Muscle of leg (tissue), 11 donors: ENCODE results near the gene TERT. TPM values are rescaled to one million over a fixed set of nuclear protein-coding genes. Genes with fewer than 3 reads are reported as not detected.

ENCODE experiments used
- DNase-seq: peaks from one replicate; pipeline ENCODE4 v3.0.0; 2013
- H3K27ac ChIP-seq: one replicate; pipeline ENCODE4 v1.5.1; 2013; ENCODE audit warnings: mild to moderate bottlenecking, low read length, control low read depth
- H3K27me3 ChIP-seq: one replicate; pipeline ENCODE4 v1.6.1; 2013; ENCODE audit warnings: low read length; ENCODE audit not compliant: control insufficient read depth, insufficient read depth
- H3K36me3 ChIP-seq: one replicate; pipeline ENCODE4 v1.6.1; 2013; ENCODE audit warnings: low read length; ENCODE audit not compliant: control insufficient read depth, insufficient read depth
- H3K4me1 ChIP-seq: one replicate; pipeline ENCODE4 v1.6.1; 2013; ENCODE audit warnings: low read length; ENCODE audit not compliant: control insufficient read depth, insufficient read depth
- H3K4me3 ChIP-seq: one replicate; pipeline ENCODE4 v1.5.1; 2013; ENCODE audit warnings: low read length, control low read depth
- H3K9me3 ChIP-seq: replicated peaks from 2 replicates; pipeline ENCODE4 v1.6.1; 2013; ENCODE audit warnings: low read depth, low read length; ENCODE audit not compliant: control insufficient read depth
- WGBS: methylation state at CpG from one replicate; pipeline ENCODE4 v1.1.5; 2013; ENCODE audit warnings: missing lambda C conversion rate; ENCODE audit not compliant: insufficient coverage; 5-methylcytosine and 5-hydroxymethylcytosine counted together
- polyA plus RNA-seq, 8 donors: library from polyadenylated mRNA; unstranded; fragments of 120-200 nt; gene quantifications; one replicate each; pipeline versions ENCODE4 v1.2.1 to v1.2.3, GENCODE V29; 2013; ENCODE audit warnings: inconsistent platforms in 1 of 8, low replicate concordance in 1 of 8; ENCODE audit not compliant: insufficient read length in 8 of 8, insufficient read depth in 1 of 8
- total RNA-seq: library from RNA; stranded (reverse); fragments of 120-200 nt; gene quantifications from one replicate; pipeline ENCODE4 v1.2.4, GENCODE V29; 2013

Gene TERT
- total and polyA plus RNA-seq, 9 donors, result 0.05 to 0.23 (median 0.15) TPM; not detected in 5

DNA sequence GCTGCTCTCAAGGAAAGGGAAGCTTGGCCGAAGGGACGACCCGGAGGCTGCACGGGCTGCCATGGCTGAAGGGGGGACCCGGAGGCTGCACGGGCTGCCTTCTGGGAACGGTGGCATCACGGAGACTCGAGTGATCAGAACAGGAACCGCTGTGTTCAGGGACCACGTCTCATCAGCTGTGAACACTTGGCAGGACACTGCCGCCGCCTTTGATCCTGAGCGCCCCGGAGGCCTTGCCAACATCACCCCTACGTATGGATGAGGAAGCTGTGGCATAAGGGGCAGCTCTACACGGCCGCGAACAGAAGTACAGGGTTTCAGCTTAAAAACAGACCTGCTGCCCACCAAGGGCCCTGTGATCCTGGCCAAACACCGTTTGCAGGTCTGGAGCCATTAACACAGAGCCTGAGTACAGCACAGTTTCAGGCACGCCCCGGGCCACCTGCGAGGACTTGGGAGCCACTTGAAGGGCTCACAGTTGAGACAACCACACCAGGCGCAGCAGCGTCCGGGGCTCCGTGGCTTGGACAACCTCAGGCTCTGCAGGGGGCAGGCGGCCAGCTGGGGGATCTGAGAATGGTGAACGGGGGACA is 23.9 kb upstream of the TERT start:
- Histone ChIP-seq H3K27ac (no peak overlapping the region), H3K27me3 (peaks cover 3% of the 10 kb centered on the region), H3K36me3 (peaks cover 56% of the 10 kb centered on the region), H3K9me3 (no peaks in the 10 kb centered on the region), H3K4me1 (peaks cover 9% of the 10 kb centered on the region), H3K4me3 (no peak overlapping the region)
- DNase-seq, result no peak
- 87% methylated on average over 27 of the region's 29 CpGs for WGBS

DNA sequence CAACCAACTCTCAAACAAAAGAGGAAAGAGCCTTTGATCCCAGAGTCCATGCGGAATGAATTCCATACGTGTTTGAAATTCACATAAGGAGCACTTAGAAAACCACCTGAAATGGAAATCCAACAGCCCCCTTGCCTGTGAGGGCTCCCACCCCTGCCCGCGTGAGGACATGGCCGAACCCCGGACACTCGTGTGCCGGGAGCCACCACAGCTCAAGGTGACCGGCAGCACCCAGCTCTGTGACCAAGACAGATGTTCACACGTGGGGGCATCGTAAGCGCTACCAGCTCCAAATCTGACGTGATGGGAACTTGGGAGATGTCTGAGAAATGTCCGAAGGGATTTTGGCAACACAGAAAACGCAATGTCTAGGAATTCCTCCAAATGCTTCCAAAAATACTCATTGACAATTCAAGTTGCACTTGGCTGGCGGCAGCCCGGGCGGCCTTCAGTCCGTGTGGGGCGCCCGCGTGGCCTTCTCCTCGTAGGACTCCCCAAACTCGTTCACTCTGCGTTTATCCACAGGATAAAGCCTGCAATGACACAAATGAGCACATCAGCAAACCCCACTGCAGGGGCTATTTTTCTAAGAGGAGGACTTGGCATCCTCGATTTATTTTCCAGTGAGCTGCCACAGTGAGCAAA is 23.2 kb upstream of the TERT start:
- Histone ChIP-seq H3K9me3 (no peaks in the 10 kb centered on the region), H3K4me3 (no peak overlapping the region), H3K27me3 (peaks cover 3% of the 10 kb centered on the region), H3K36me3 (peaks cover 50% of the 10 kb centered on the region), H3K4me1 (peaks cover 9% of the 10 kb centered on the region), H3K27ac (no peak overlapping the region)
- 81% methylated on average over 24 of the region's 26 CpGs for WGBS
- no peak for DNase-seq

DNA sequence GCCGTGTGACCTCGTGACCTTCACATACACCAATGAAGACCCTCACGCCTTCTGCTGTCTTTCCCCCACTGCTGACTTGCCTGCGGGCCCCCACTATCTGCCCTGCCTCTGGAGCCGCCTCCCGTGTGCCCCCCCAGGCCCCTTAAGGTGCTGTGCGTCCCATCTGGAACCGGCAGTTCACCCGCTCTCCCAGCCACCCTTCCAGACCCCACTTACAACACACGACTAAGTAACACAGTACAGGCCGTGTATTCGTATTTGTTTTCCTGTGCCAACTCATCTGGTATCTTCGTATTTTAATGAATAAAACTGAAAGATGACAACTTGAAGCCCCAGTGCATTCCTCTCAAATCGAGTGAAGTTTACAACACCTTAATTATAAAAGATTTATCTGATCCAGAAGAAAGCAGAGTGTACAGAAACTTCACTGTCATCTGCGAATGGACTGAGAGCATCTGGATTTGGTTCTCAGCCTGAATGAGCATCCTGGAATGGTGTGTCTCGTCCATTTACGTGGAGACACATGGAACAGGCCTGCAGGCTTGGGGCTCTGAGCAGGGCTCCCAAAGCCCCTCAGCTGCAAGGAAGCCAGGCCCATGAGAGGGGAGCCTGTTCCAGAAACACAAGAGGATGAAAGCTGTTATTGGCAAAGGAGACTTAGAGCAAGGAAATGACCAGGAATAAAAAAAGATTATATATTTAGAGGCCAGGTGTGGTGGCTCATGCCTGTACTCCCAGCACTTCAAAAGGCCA is 21.9 kb upstream of the TERT start:
- Histone ChIP-seq H3K9me3 (no peaks in the 10 kb centered on the region), H3K27me3 (peaks cover 3% of the 10 kb centered on the region), H3K36me3 (peaks cover 39% of the 10 kb centered on the region), H3K4me1 (peaks cover 9% of the 10 kb centered on the region), H3K4me3 (no peak overlapping the region), H3K27ac (no peak overlapping the region)
- DNase-seq, result peak; percentile 75
- 31% methylated on average over 11 of the region's 17 CpGs for WGBS

DNA sequence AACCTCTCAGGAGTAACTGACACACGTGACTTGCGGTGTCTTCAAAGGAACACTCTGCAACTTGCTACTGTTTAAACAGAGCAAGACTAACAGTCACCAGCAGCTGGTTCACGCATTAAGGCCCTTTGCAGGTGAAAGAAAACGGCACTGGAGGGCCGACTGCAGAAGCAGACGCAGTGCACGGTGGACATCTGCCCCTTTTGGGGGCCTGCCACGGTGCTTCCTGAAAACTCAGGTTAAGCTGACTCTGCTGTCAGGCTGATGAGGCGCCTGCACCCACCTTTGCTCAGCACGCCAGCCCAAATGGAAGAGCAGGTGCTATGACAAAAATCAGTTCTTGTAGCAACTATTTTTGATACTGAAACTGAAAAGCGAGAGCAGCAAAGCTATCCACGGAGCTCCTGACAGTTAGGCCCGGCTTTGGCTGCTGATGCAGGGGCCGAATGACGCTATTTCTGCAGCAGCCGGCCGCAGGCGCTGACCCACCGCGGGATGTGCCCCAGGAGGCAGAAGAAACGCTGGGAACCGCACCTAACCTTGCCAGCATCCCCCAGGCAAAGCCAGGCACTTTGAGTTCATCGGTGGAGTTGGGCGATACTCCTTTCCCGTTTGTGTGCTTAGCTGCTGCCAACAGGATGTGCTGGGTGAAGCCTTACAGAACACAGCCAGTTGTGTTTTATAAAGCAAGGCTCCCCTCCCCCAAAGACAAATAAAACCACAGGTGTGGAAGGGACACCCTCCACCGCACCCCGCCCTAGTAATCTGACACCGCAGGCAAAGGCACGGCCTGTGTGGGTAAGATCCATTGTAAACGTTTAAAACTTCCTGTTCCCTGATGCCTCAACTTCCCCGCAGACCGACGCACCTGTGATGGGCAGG is 21.1 kb upstream of the TERT start:
- no peak overlapping the region for H3K27ac ChIP-seq
- DNase-seq, result peak; percentile 27

DNA sequence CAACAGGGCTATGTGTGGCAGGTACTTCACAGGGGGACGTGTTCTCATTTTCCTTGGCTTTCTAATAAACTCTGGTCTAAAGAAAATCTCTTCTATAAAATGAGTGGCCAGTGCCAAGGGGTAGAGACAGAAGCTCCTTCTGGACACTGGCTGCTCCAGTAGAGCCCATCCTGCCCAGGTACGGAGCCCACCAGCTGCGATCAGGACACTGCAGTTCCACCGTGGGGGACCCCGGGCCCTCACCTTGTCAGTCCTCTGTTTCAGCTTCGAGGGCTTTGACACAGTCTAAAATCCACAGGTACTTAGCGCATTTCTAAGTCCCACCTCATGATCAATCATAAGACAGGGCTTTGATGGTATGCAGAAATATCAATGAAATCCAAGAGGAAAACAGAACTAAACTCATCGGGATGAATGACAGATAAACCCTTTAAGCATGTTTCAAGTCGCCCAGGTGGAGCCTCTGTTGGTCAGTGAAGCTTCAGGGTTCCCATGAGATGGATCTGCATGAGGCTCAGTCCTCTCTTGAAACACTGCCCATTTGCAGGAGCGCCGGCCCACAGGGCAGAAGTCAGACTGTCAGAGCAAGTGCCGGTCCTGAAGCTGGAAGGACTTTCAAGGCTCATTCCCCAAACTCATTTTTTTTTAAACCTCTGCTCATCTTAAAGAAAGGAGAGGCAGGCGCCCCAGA is 20.3 kb upstream of the TERT start:
- Histone ChIP-seq H3K36me3 (peaks cover 25% of the 10 kb centered on the region), H3K27me3 (peaks cover 4% of the 10 kb centered on the region), H3K9me3 (no peaks in the 10 kb centered on the region), H3K4me3 (no peak overlapping the region), H3K27ac (no peak overlapping the region), H3K4me1 (peaks cover 9% of the 10 kb centered on the region)
- no peak for DNase-seq
- 60% methylated on average over 8 of the region's 13 CpGs for WGBS

More for the DNA sequence above, 21.1 kb upstream of the TERT start:
- peaks cover 3% of the 10 kb centered on the region for H3K27me3 ChIP-seq
- no peaks in the 10 kb centered on the region for H3K9me3 ChIP-seq
- 9% methylated on average over 33 of the region's 33 CpGs for WGBS
- no peak overlapping the region for H3K4me3 ChIP-seq
- peaks cover 9% of the 10 kb centered on the region for H3K4me1 ChIP-seq
- peaks cover 33% of the 10 kb centered on the region for H3K36me3 ChIP-seq

DNA sequence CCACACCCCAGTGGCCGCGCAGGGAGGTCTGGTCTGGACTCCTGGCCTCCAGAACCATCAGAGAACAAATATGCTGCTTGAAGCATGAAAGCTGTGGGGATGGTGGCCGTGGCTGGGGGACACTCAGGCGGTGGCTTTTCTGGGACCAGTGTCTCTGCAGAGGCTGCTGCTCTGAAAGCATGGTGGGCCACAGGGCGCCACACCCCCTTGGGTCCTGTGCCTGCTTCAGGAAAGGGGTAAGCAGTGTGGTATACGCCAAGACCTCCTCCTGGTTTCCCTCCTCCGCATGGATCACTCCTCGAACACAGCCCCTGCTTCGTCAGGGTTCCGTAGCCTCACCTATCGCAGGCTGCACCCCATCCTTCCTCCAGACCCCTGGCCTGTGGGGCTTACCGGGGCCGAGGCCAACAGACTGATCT is 19.7 kb upstream of the TERT start:
- no peaks in the 10 kb centered on the region for H3K9me3 ChIP-seq
- H3K27ac ChIP-seq, result no peak overlapping the region
- DNase-seq, result no peak
- H3K27me3 ChIP-seq, result peaks cover 5% of the 10 kb centered on the region
- H3K36me3 ChIP-seq, result peaks cover 19% of the 10 kb centered on the region
- H3K4me3 ChIP-seq, result no peak overlapping the region
- peaks cover 9% of the 10 kb centered on the region for H3K4me1 ChIP-seq
- WGBS, result 94% methylated on average over 12 of the region's 13 CpGs

DNA sequence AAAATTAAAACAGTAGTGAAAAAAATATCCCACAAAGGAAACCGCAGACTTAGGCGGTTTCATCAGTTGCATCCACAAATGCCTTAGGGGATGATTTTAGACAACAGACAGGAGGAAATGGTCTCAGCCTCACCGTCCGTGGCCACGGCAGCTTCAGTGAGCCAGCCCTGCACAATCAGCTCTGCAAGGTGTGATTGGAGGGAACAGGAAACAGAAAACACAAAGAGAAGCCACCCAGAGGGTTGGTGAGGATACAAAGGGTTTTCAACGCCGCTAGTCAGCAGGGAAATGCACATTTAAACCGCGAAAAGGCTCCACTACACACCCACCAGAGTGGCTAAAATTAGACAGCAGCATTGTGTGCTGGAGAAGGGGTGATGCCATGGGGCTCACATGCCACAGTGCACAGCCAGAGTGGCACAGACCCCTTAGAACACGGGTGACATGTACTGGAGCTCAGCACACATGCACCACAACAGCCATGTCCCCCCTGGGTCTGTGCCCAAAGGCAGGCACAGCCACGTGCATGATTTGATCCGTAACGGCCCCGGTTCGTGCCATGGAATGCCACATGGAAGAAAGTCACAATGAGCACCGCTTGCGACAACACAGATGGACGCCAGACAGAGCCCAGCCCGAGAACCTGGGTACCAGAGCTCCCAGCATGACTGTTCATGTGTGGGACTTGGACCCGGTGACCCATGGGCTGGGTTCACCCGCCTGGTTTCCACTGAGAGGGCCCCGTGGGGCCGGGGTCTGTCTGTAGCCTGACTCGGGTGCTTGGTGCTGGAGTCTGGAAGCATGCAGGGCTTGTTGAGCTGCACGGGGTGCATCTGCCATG is 18.3 kb upstream of the TERT start:
- Histone ChIP-seq H3K4me1 (peaks cover 9% of the 10 kb centered on the region), H3K27me3 (peaks cover 5% of the 10 kb centered on the region), H3K4me3 (no peak overlapping the region), H3K27ac (no peak overlapping the region), H3K9me3 (no peaks in the 10 kb centered on the region), H3K36me3 (peaks cover 5% of the 10 kb centered on the region)
- DNase-seq, result no peak
- WGBS, result 67% methylated on average over 23 of the region's 25 CpGs

DNA sequence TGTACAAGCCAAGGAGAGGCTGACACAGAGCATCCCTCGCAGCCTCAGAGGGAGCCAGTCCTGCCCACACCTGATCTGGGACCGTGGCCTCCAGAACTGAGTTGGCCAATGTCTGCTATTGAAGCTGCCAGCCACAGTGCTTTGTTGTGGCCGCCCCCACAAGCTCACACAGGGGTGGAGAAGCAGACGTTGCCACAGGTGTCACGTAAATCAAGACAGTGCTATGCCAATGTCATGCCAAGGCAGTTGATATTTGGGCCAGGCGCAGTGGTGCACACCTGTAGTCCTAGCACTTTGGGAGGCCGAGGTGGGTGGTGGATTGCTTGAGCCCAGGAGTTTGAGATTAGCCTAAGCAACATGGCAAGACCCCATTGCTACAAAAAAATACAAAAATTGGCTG is 17.3 kb upstream of the TERT start:
- Histone ChIP-seq H3K4me1 (peaks cover 9% of the 10 kb centered on the region), H3K4me3 (no peak overlapping the region), H3K36me3 (no peaks in the 10 kb centered on the region), H3K27me3 (peaks cover 5% of the 10 kb centered on the region), H3K27ac (no peak overlapping the region), H3K9me3 (no peaks in the 10 kb centered on the region)
- no peak for DNase-seq
- 84% methylated on average over 6 of the region's 7 CpGs for WGBS
